B cell (primary cell): Measurements from ENCODE around the gene CHD6. TPM values are rescaled to one million over a fixed set of nuclear protein-coding genes. Genes with fewer than 3 reads are reported as not detected.

Source experiments
- ATAC-seq: fragments of 200-7000 bp; cut with Tn5 transposase; one replicate; pipeline ENCODE4 v1.10.0; 2021; ENCODE audit warnings: low read depth, mild to moderate bottlenecking, moderate number of reproducible peaks, moderate library complexity
- CTCF ChIA-PET: fragments of 350-600 bp; sonication (Branson Sonifier 250); formaldehyde crosslinking; loops from one replicate; lab custom pipeline; 2021; ENCODE audit warnings: antibody characterized with exemption, inconsistent platforms; lab: Charles Lee
- POLR2A ChIA-PET: fragments of 350-600 bp; sonication (Branson Sonifier 250); formaldehyde crosslinking; loops from one replicate; lab custom pipeline; 2021; ENCODE audit warnings: antibody characterized with exemption; lab: Charles Lee
- DNase-seq: peaks from one replicate; pipeline ENCODE4 v3.0.0; 2013
- H2AFZ ChIP-seq: 2 replicates; pipeline ENCODE4 v1.6.1; 2012; ENCODE audit warnings: mild to moderate bottlenecking, low read depth, low read length; ENCODE audit not compliant: insufficient read depth, poor library complexity, severe bottlenecking
- H3K27ac ChIP-seq, 2 donors: 1 replicate in 1 of 2; 2 replicates in 1 of 2; pipeline ENCODE4 v1.5.1; 2012 to 2013; ENCODE audit warnings: low read length in 2 of 2, mild to moderate bottlenecking in 2 of 2, moderate library complexity in 1 of 2
- H3K27me3 ChIP-seq, 4 experiments: fragments of 200-600 bp in 1 of 4; sonication (generic) in 1 of 4; replicated peaks in 1 of 4; 1 replicate in 2 of 4; 2 replicates in 2 of 4; pipeline versions ENCODE4 v1.6.1 to v1.7.0; 2013 to 2016; ENCODE audit warnings: low read length in 3 of 4, mild to moderate bottlenecking in 2 of 4, mixed read lengths in 1 of 4, moderate library complexity in 1 of 4; ENCODE audit not compliant: insufficient read depth in 4 of 4, control insufficient read depth in 3 of 4; ENCODE audit errors: control extremely low read depth in 1 of 4
- H3K36me3 ChIP-seq, 2 experiments: replicated peaks in 1 of 2; 1 replicate in 1 of 2; 2 replicates in 1 of 2; pipeline versions ENCODE4 v1.6.1 to v1.7.1; 2013; ENCODE audit warnings: low read length in 1 of 2; ENCODE audit not compliant: insufficient read depth in 2 of 2, control insufficient read depth in 1 of 2; ENCODE audit errors: control extremely low read depth in 1 of 2, extremely low read depth in 1 of 2
- H3K4me1 ChIP-seq, 2 donors: fragments of 200-600 bp in 1 of 2; sonication (generic) in 1 of 2; 1 replicate in 1 of 2; 2 replicates in 1 of 2; pipeline versions ENCODE4 v1.5.1 to v1.6.1; 2013 to 2017; ENCODE audit warnings: low read length in 2 of 2; ENCODE audit not compliant: control insufficient read depth in 2 of 2, insufficient read depth in 2 of 2
- H3K4me2 ChIP-seq: replicated peaks from 2 replicates; pipeline ENCODE3; 2012; ENCODE audit warnings: mild to moderate bottlenecking, low read depth, low read length; ENCODE audit not compliant: poor library complexity, severe bottlenecking
- H3K4me3 ChIP-seq, 5 experiments: fragments of 200-600 bp in 1 of 5; sonication (generic) in 1 of 5; 1 replicate in 3 of 5; 2 replicates in 2 of 5; pipeline versions ENCODE4 v1.5.1 to v1.7.0; 2011 to 2016; ENCODE audit warnings: low read length in 4 of 5, mild to moderate bottlenecking in 4 of 5, low read depth in 2 of 5, control low read depth in 1 of 5, moderate library complexity in 1 of 5; ENCODE audit not compliant: insufficient read depth in 1 of 5; ENCODE audit errors: control extremely low read depth in 1 of 5, extremely low read depth in 1 of 5
- H3K79me2 ChIP-seq: fragments of 200-600 bp; sonication (generic); one replicate; pipeline ENCODE4 v1.6.0; 2016; ENCODE audit warnings: low read length; ENCODE audit not compliant: control insufficient read depth, insufficient read depth
- H3K9ac ChIP-seq: fragments of 200-600 bp; sonication (generic); 2 replicates; pipeline ENCODE4 v1.6.1; 2017; ENCODE audit warnings: mild to moderate bottlenecking, low read length, moderate library complexity
- H3K9me3 ChIP-seq, 3 donors: one replicate each; pipeline versions ENCODE4 v1.6.1 to v1.7.1; 2013; ENCODE audit warnings: low read length in 2 of 3; ENCODE audit not compliant: control insufficient read depth in 2 of 3, insufficient read depth in 1 of 3; ENCODE audit errors: control extremely low read depth in 1 of 3
- H4K20me1 ChIP-seq: 2 replicates; pipeline ENCODE4 v1.6.0; 2012; ENCODE audit warnings: mild to moderate bottlenecking, low read length; ENCODE audit not compliant: insufficient read depth, control insufficient read depth, poor library complexity, severe bottlenecking
- H3K27ac Mint-ChIP-seq: one replicate; pipeline ENCODE4 v1.8.0; 2021; ENCODE audit warnings: mixed read lengths
- H3K27me3 Mint-ChIP-seq: one replicate; pipeline ENCODE4 v1.8.0; 2021; ENCODE audit warnings: mixed read lengths
- H3K4me1 Mint-ChIP-seq: one replicate; pipeline ENCODE4 v1.8.0; 2021; ENCODE audit warnings: mixed read lengths
- H3K4me3 Mint-ChIP-seq: one replicate; pipeline ENCODE4 v1.8.0; 2021; ENCODE audit warnings: mixed read lengths
- H3K9me3 Mint-ChIP-seq: one replicate; pipeline ENCODE4 v1.8.0; 2022; ENCODE audit warnings: mixed read lengths; ENCODE audit not compliant: insufficient read depth
- EZH2 ChIP-seq: IDR thresholded peaks from 2 replicates; pipeline ENCODE4 v1.6.1; 2012; ENCODE audit warnings: borderline replicate concordance, low read depth, mild to moderate bottlenecking, moderate library complexity, low read length; ENCODE audit not compliant: insufficient read depth, poor library complexity, severe bottlenecking
- WGBS: methylation state at CpG from one replicate; pipeline ENCODE4 v1.1.5; 2013; ENCODE audit warnings: missing lambda C conversion rate; ENCODE audit not compliant: insufficient coverage; 5-methylcytosine and 5-hydroxymethylcytosine counted together
- intact Hi-C: fragments of 100-400 bp; cut with micrococcal nuclease; formaldehyde crosslinking; loops from one replicate; pipeline ENCODE4 v1.10.0; 2022
- polyA plus RNA-seq: library from polyadenylated mRNA; depleted of rRNA; stranded (reverse); fragments of >200 nt; gene quantifications from 2 replicates; pipeline ENCODE4 v1.2.3, GENCODE V29; 2012
- total RNA-seq, 2 donors: library from RNA; stranded (reverse); fragments of 120-200 nt in 1 of 2; gene quantifications; 1 replicate in 1 of 2; 2 replicates in 1 of 2; pipeline versions ENCODE4 v1.2.3 to v1.2.4, GENCODE V29; 2013 to 2022
- TF ChIP-seq, protein P1 (sequence below): fragments of 200-600 bp; IDR thresholded peaks from one replicate; pipeline ENCODE4 v1.8.0; 2022; ENCODE audit warnings: antibody characterized with exemption, mild to moderate bottlenecking

The CHD6 gene
- total and polyA plus RNA-seq, 2 donors (not counting 1 experiment from before 2014, with no cell fraction given) = 10.3 to 117 TPM

DNA sequence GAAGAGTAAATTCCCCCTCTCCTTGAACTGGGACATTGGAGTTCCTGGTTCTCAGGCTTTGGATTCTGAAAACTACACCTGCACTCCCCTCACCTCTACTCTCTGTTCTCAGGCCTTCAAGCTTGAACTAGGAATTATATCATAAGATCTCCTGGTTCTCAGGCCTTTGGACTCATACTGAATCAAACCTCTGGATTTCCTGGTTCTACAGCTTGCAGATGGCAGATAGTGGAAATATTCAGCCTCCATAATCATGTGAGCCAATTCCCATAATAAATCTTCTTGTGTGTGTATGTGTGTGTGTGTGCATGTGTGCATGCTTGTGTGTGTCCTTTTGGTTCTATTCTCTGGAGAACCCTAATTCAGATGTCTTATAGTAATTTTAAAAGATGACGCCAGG lies 12.7 kb upstream of the CHD6 start:
- POLR2A ChIA-PET = no interaction called here
- H4K20me1 ChIP-seq = no peaks in the 10 kb centered on the region
- peaks cover 8% of the 10 kb centered on the region for H3K27me3 Mint-ChIP-seq
- peaks cover 13% of the 10 kb centered on the region for H3K4me1 Mint-ChIP-seq
- intact Hi-C loops = no loop called here
- peaks cover 0 to 6% (median 3%) of the 10 kb centered on the region in 4 experiments for H3K27me3 ChIP-seq
- no peak overlapping the region for H3K4me2 ChIP-seq
- H3K79me2 ChIP-seq = no peaks in the 10 kb centered on the region
- H3K4me3 ChIP-seq = no peak overlapping the region
- no peak for ATAC-seq
- no peak for DNase-seq
- no peak overlapping the region for H3K4me3 Mint-ChIP-seq
- WGBS = no CpG with 5 or more reads among the region's 1 CpG
- H3K27ac ChIP-seq = no peak overlapping the region
- peaks cover 1 to 8% (median 8%) of the 10 kb centered on the region in 3 donors for H3K9me3 ChIP-seq
- CTCF ChIA-PET = no interaction called here
- H3K9ac ChIP-seq = no peak overlapping the region
- TF ChIP-seq, protein P1, sequence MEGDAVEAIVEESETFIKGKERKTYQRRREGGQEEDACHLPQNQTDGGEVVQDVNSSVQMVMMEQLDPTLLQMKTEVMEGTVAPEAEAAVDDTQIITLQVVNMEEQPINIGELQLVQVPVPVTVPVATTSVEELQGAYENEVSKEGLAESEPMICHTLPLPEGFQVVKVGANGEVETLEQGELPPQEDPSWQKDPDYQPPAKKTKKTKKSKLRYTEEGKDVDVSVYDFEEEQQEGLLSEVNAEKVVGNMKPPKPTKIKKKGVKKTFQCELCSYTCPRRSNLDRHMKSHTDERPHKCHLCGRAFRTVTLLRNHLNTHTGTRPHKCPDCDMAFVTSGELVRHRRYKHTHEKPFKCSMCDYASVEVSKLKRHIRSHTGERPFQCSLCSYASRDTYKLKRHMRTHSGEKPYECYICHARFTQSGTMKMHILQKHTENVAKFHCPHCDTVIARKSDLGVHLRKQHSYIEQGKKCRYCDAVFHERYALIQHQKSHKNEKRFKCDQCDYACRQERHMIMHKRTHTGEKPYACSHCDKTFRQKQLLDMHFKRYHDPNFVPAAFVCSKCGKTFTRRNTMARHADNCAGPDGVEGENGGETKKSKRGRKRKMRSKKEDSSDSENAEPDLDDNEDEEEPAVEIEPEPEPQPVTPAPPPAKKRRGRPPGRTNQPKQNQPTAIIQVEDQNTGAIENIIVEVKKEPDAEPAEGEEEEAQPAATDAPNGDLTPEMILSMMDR = no peak
- TF ChIP-seq EZH2 = no peak
- H3K4me1 ChIP-seq = peaks cover 5 to 8% of the 10 kb centered on the region in 2 donors
- H3K36me3 ChIP-seq = no peaks in the 10 kb centered on the region
- H3K27ac Mint-ChIP-seq = no peak overlapping the region
- no peak overlapping the region for H2AFZ ChIP-seq
- H3K9me3 Mint-ChIP-seq = peaks cover 6% of the 10 kb centered on the region

DNA sequence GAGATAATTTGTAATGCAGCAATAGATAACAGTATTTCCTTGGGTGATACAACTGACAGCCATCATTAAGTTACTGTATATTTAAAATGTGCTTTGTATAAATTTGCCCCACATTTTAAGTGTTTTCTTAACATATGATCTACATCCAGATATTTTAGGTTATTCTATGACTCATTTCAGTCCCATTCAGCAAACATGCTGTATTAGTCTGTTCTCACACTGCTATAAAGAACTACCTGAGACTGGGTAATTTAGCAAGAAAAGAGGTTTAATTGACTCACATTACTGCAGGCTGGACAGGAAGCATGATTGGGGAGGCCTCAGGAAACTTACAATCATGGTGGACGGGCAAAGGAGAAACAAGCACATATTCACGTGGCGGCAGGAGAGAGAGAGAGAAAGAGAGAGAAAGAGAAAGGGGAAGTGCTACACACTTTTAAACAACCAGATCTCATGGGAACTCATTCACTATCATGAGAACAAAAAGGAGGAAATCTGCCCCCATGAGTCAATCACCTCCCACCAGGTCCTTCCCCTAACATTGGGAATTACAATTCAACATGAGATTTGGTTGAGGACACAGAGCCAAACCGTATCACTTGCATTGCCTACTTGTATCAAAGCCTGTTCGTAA lies 9.6 kb upstream of the CHD6 start:
- intact Hi-C loops = no loop called here
- POLR2A ChIA-PET = no interaction called here
- H3K36me3 ChIP-seq = no peaks in the 10 kb centered on the region
- ATAC-seq (no peak), DNase-seq (peak; percentile 38)
- no CpG with 5 or more reads among the region's 5 CpGs for WGBS
- H3K9ac ChIP-seq = no peak overlapping the region
- H3K4me3 ChIP-seq = no peak overlapping the region
- H3K4me1 ChIP-seq = peaks cover 5 to 8% of the 10 kb centered on the region in 2 donors
- peaks cover 10% of the 10 kb centered on the region for H3K4me1 Mint-ChIP-seq
- H3K27me3 Mint-ChIP-seq = peaks cover under 1% of the 10 kb centered on the region
- no peak overlapping the region for H3K27ac ChIP-seq
- H3K27me3 ChIP-seq = no peaks in the 10 kb centered on the region
- no peak for TF ChIP-seq EZH2
- TF ChIP-seq, protein P1 = no peak
- CTCF ChIA-PET = no interaction called here
- no peaks in the 10 kb centered on the region for H3K79me2 ChIP-seq
- H3K4me3 Mint-ChIP-seq = peak overlapping the region; percentile 12
- H3K9me3 ChIP-seq = peaks cover 1 to 8% (median 8%) of the 10 kb centered on the region in 3 donors
- H2AFZ ChIP-seq = peak overlapping the region; percentile 54
- H4K20me1 ChIP-seq = no peaks in the 10 kb centered on the region
- peak overlapping the region; percentile 77 for H3K27ac Mint-ChIP-seq
- peaks cover 6% of the 10 kb centered on the region for H3K9me3 Mint-ChIP-seq
- H3K4me2 ChIP-seq = peak overlapping the region; percentile 33
